GM12875 (cell line): Measurements from ENCODE around the gene CTU2.

Source experiments
- H3K4me3 ChIP-seq: one replicate; pipeline ENCODE4 v1.5.1; 2011; ENCODE audit warnings: low read depth, low read length, control low read depth
- TF ChIP-seq, protein P1 (sequence below): IDR thresholded peaks from 2 replicates; pipeline ENCODE4 v1.5.1; 2011; ENCODE audit warnings: low read depth, mild to moderate bottlenecking, control low read depth, inconsistent platforms, low read length, moderate library complexity, borderline replicate concordance; ENCODE audit not compliant: insufficient read depth

Gene CTU2

GRCh38 chr16:88764913-88765349 lies 58.6 kb downstream of the CTU2 start:
- no peak overlapping the region for H3K4me3 ChIP-seq
- TF ChIP-seq, protein P1, sequence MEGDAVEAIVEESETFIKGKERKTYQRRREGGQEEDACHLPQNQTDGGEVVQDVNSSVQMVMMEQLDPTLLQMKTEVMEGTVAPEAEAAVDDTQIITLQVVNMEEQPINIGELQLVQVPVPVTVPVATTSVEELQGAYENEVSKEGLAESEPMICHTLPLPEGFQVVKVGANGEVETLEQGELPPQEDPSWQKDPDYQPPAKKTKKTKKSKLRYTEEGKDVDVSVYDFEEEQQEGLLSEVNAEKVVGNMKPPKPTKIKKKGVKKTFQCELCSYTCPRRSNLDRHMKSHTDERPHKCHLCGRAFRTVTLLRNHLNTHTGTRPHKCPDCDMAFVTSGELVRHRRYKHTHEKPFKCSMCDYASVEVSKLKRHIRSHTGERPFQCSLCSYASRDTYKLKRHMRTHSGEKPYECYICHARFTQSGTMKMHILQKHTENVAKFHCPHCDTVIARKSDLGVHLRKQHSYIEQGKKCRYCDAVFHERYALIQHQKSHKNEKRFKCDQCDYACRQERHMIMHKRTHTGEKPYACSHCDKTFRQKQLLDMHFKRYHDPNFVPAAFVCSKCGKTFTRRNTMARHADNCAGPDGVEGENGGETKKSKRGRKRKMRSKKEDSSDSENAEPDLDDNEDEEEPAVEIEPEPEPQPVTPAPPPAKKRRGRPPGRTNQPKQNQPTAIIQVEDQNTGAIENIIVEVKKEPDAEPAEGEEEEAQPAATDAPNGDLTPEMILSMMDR, result no peak
